ENCODE data around the gene APBA2. TPM values are rescaled to one million over a fixed set of nuclear protein-coding genes. Genes with fewer than 3 reads are reported as not detected.

Gene APBA2
- polyA plus RNA-seq, 1 donor (not counting 4 experiments of a cell fraction or from before 2014, with no cell fraction given) = 5.5 TPM

DNA sequence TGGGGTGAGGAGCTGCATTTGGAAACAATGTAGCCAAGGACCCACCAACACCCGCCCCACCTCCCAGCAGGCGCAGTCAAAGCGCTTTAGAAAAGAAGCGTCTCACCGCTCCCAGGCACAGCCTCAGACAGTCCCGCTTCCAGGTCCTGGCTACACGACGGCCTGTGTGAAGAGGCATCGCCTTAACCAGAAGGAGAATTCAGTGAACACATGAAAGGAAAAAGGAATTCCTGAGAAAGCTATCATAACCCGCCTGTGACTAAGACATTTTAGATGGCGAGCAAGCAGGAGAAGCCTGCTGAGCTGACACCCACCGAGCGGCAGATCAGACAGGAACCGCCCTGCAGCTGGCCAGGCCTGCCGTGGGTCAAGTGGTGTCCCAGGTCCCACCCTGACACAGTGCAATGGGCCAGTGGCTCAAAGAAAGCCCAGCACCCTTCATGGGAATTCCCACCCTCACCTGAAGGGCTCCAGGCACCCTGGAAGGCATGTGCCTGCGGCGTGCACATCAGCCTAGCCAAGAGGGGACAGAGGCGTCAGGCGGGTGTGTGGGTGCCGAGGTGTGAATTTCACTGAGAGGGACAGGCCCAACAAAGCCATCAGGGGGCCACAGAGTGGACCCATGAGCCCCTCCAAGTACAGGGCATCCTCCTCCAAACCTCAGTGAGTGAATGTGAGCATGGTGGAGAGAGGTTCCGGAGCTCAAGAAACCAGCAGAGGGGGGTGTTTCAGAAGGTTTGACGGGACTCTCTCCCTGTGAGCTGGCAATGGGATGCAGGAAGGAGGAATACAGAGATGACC lies 239.0 kb downstream of the APBA2 start:
- no peak overlapping the region for H3K4me2 ChIP-seq (ENCODE audit: control insufficient read depth, extremely low read depth, insufficient read depth, low read depth, low read length)
- no peak overlapping the region for H2AFZ ChIP-seq (ENCODE audit: control insufficient read depth, low read length)
- dilution Hi-C loops (cut with MboI; ENCODE audit: extremely low pct_ligation_motif_present, low sequenced_read_pairs) = no loop called here
- TF ChIP-seq, protein P1, sequence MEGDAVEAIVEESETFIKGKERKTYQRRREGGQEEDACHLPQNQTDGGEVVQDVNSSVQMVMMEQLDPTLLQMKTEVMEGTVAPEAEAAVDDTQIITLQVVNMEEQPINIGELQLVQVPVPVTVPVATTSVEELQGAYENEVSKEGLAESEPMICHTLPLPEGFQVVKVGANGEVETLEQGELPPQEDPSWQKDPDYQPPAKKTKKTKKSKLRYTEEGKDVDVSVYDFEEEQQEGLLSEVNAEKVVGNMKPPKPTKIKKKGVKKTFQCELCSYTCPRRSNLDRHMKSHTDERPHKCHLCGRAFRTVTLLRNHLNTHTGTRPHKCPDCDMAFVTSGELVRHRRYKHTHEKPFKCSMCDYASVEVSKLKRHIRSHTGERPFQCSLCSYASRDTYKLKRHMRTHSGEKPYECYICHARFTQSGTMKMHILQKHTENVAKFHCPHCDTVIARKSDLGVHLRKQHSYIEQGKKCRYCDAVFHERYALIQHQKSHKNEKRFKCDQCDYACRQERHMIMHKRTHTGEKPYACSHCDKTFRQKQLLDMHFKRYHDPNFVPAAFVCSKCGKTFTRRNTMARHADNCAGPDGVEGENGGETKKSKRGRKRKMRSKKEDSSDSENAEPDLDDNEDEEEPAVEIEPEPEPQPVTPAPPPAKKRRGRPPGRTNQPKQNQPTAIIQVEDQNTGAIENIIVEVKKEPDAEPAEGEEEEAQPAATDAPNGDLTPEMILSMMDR (optimal IDR thresholded peaks at IDR 0.05 in 1 of 3, IDR thresholded peaks at IDR 0.05 in 1 of 3, conservative IDR thresholded peaks at IDR 0.05 in 1 of 3; ENCODE audit: extremely low read depth in 1 of 3, insufficient read depth in 2 of 3, low read length in 3 of 3) = no peak
- no peak for TF ChIP-seq EZH2 (IDR thresholded peaks at IDR 0.05; ENCODE audit: low read length)
- no peaks in the 10 kb centered on the region for H3K36me3 ChIP-seq (ENCODE audit: control insufficient read depth in 2 of 2, extremely low read depth in 1 of 2, insufficient read depth in 2 of 2, low read length in 2 of 2)
- no peaks in the 10 kb centered on the region for H3K9me3 ChIP-seq (ENCODE audit: control insufficient read depth, low read depth, low read length)
- H3K9me1 ChIP-seq (ENCODE audit: control insufficient read depth, extremely low read depth, insufficient read depth, low read length) = no peaks in the 10 kb centered on the region
- no peaks in the 10 kb centered on the region for H4K20me1 ChIP-seq (ENCODE audit: control insufficient read depth, extremely low read depth, insufficient read depth, low read length)
- H3K9ac ChIP-seq (ENCODE audit: control insufficient read depth, extremely low read depth, insufficient read depth, low read length) = no peak overlapping the region
- H3K27me3 ChIP-seq (ENCODE audit: control insufficient read depth, extremely low read depth, insufficient read depth, low read length) = no peaks in the 10 kb centered on the region
- H3K4me1 ChIP-seq (ENCODE audit: control insufficient read depth, extremely low read depth, insufficient read depth, low read length) = no peaks in the 10 kb centered on the region
- H3K4me3 ChIP-seq (ENCODE audit: control insufficient read depth in 2 of 3, extremely low read depth in 1 of 3, insufficient read depth in 2 of 3, low read depth in 1 of 3, low read length in 3 of 3) = no peak overlapping the region
- FAIRE-seq = no peak
- H3K79me2 ChIP-seq (ENCODE audit: control insufficient read depth, insufficient read depth, low read length) = no peaks in the 10 kb centered on the region
- no peak for DNase-seq (ENCODE audit: low read depth, low spot score)
- no peak overlapping the region for H3K27ac ChIP-seq (ENCODE audit: control insufficient read depth, insufficient read depth, low read length)

DNA sequence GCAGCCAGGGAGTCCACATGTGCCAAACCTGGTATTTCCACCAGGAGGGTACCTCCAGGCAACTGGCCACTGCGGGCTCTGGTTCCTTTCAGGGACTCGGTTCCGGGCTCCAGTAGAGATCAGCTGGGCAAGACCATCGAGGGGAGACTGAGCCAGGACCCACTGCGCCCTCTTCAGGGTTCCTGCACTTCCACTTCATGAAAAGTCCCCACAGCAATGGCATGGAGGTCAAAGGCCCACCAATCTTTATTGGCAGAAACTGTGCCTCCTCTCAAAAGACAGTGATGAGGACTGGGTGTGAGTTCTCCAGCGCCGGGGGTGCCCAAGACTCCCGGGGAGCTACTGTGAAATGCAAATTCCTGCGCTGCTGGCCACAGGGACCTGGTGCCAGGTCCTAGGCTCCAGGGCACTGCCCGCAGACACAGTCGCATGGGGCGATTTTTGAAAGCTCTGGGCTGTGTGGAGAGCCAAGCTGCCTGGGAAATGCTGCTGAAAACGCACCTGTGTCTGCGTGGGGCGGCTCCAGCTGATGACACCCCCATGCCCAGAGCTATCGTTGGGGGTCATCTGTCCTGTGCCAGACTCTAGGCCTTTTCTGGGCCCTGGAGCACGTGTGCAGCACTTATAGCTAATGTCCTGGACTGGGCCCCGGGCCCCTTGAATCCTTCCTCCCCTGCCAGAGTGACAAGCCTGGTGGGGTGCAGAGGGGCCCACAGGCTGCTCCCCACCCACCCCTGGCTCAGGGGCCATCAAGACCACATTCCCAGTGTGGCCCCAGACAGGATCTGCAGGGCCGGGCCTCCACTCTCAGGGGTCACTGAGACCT lies 239.8 kb downstream of the APBA2 start:
- Histone ChIP-seq H3K36me3 (ENCODE audit: control insufficient read depth in 2 of 2, extremely low read depth in 1 of 2, insufficient read depth in 2 of 2, low read length in 2 of 2) (no peaks in the 10 kb centered on the region), H3K27ac (ENCODE audit: control insufficient read depth, insufficient read depth, low read length) (no peak overlapping the region), H3K4me3 (ENCODE audit: control insufficient read depth in 2 of 3, extremely low read depth in 1 of 3, insufficient read depth in 2 of 3, low read depth in 1 of 3, low read length in 3 of 3) (no peak overlapping the region), H3K27me3 (ENCODE audit: control insufficient read depth, extremely low read depth, insufficient read depth, low read length) (no peaks in the 10 kb centered on the region), H3K9me1 (ENCODE audit: control insufficient read depth, extremely low read depth, insufficient read depth, low read length) (no peaks in the 10 kb centered on the region), H2AFZ (ENCODE audit: control insufficient read depth, low read length) (no peak overlapping the region), H3K4me1 (ENCODE audit: control insufficient read depth, extremely low read depth, insufficient read depth, low read length) (no peaks in the 10 kb centered on the region), H3K79me2 (ENCODE audit: control insufficient read depth, insufficient read depth, low read length) (no peaks in the 10 kb centered on the region), H3K4me2 (ENCODE audit: control insufficient read depth, extremely low read depth, insufficient read depth, low read depth, low read length) (no peak overlapping the region), H4K20me1 (ENCODE audit: control insufficient read depth, extremely low read depth, insufficient read depth, low read length) (no peaks in the 10 kb centered on the region), H3K9me3 (ENCODE audit: control insufficient read depth, low read depth, low read length) (no peaks in the 10 kb centered on the region), H3K9ac (ENCODE audit: control insufficient read depth, extremely low read depth, insufficient read depth, low read length) (no peak overlapping the region)
- TF ChIP-seq, protein P1 (optimal IDR thresholded peaks at IDR 0.05 in 1 of 3, IDR thresholded peaks at IDR 0.05 in 1 of 3, conservative IDR thresholded peaks at IDR 0.05 in 1 of 3; ENCODE audit: extremely low read depth in 1 of 3, insufficient read depth in 2 of 3, low read length in 3 of 3) = no peak
- no peak for TF ChIP-seq EZH2 (IDR thresholded peaks at IDR 0.05; ENCODE audit: low read length)
- DNase-seq (ENCODE audit: low read depth, low spot score) (no peak), FAIRE-seq (no peak)
- dilution Hi-C loops (cut with MboI; ENCODE audit: extremely low pct_ligation_motif_present, low sequenced_read_pairs) = no loop called here
